Hindlimb muscle (tissue), 1 donor: ENCODE results near the gene SIRT3. TPM values are rescaled to one million over a fixed set of nuclear protein-coding genes. Genes with fewer than 3 reads are reported as not detected.
"Not testable (repeated sequence)": the region's sequence is repeated elsewhere in the genome, so short reads cannot be mapped to it uniquely, and the experiment has no call there.

Experiments
- DNase-seq: peaks from one replicate; pipeline ENCODE4 v3.0.0-alpha.2; 2013
- polyA plus RNA-seq: library from polyadenylated mRNA; unstranded; fragments of 120-200 nt; gene quantifications from one replicate; pipeline ENCODE4 v1.2.1, GENCODE V29; 2013; ENCODE audit not compliant: insufficient read length

Gene SIRT3
- polyA plus RNA-seq, 1 donor = 25.5 TPM

DNA sequence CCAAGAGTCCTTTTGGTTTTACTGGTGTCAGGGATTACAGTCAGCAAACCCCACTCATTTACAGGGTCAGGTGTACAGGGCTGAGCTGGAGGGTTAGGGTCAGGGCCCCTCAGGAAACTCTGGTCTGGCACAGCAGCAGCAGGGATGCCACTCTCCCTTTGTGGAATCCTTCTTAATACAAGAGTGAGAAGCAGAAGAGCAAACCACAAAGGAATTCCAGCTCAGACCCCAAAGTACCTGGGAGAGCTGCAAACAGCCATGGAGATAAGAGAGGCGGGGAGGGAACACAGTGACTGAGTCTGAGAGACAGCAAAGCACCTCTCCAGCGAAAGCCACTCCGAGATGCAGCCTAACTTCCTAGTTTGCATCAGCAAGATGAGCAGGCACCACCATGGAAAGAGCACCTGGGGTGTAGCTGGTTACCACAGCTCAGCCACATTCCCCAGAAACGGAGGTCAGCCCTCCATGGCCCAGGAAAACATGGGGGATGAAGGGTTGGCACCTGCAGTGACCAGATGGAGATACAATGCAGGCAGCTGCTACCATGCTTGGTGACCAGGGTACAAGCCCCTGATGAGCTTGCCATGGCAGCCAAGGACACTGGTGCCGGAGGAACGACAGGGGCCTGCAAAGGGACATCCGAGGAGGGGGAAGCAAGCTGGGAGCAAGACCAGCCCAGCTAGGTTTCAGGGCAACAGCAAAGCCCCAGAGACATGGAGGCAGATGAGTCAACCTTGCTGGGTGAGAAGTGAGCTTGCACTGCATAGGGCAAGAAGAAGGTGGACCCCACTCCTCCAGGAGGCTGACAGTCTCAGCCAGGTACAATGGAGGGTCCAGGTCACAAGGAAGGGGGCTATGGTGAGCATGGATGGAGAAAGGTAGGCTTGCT is 32.8 kb downstream of the SIRT3 start:
- DNase-seq = no peak

DNA sequence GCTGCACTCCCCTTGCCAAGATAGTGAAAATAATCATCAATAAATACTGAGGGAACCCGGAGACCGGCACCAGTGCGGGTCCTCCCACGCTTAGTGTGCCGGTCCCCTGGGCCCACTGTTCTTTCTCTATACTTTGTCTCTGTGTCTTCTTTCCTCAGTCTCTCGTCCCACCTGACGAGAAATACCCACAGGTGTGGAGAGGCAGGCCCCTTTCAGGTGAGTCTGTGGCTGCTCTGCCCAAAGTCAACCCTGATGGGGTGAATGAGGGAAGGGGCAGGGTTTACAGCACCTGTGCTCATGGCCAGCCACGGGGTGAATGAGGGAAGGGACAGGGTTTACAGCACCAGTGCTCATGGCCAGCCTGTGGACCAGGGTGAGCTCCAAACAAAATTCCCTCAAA is 33.7 kb downstream of the SIRT3 start:
- DNase-seq = no peak

DNA sequence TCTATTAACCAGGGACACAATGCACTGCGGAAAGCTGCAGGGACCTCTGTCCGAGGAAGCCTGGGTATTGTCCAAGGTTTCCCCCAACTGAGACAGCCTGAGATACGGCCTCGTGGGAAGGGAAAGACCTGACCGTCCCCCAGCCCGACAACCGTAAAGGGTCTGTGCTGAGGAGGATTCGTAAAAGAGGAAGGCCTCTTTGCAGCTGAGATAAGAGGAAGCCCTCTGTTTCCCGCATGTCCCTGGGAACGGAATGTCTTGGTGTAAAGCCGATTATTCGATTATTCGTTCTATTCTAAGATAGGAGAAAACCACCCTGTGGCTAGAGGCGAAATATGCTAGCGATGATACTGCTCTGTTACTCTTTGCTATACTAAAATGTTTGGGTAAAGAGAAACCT is 34.2 kb downstream of the SIRT3 start:
- DNase-seq = no peak

DNA sequence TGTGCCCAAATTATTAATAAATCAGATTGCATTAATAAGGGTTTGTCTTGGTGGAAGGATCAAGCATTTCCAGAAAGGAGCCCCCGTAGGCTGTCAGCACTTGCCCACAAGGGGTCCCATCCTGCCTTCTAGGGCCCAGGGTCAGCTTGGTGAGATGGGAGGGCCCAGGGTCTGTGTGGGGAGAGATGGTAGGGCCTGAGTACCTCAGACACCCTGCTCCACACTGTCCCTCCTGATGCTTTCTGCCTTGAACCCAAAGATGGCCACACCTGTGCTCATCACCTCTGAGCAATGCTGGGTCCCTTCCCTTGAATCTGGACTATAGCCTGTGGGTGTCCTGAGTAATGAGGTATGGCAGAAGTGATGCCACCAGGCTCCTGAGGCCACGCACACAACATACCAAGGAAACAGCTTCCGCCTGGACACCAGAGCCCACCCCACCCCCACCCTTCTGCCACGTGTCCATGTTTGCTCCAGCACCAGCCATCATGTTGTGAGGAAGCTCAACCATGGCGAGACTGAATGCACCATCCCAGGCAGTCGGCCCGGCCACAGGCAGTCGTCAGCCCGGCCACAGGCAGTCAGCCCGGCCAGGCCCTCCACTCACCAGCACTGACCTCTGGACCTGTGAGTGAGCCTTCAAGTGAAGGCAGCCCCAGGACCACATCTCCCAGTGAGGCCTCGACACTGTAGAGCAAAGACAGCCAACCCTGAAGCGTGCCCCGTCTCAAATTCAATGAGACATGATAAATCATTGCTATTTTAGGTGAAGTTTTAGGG is 35.7 kb downstream of the SIRT3 start:
- no peak for DNase-seq

DNA sequence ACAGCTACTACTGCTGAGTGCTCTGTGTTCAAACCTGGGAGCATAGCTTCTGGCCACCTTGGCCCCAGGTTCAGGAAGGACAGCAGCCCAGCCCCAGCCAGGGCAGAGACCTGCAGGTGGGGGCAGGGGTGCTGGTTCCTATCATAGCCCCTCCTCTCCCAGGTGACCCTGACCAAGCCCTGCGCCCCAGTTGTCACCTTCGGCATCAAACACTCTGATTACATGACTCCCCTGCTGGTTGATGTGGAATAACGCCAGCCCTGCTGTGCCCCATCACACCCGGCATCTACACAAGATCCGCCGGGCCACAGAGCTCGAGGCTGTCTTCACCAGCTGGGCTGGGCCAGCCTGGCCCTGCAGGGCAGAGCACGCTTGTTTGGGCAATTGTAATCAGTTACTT is 36.4 kb downstream of the SIRT3 start:
- DNase-seq = no peak

DNA sequence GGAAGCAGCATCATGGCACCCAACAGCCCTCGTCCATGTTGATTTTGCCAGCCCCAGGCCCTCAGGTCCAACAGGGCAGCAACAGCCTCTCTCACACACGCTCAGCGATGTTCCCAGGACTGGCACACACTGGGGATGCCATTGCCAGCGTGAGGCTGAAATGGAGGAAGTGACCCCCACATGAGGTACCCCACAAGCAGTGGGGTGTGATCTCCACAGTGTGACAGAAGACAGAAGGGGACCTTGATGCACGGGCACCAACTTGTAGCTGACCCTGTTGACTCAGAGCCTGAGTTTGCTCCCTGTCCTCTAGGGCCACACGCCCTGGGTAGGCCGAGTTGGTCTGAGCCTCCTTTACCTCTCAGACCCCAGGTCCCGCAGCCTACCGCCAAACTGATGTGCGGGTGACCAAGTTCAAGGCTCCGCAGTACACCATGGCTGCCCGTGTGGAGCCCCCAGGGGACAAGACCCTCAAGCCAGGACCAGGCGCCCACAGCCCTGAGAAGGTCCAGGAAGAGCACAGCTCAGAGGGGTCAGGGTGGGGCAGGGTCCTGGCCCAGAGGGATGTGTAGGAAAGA is 37.0 kb downstream of the SIRT3 start:
- no peak for DNase-seq

DNA sequence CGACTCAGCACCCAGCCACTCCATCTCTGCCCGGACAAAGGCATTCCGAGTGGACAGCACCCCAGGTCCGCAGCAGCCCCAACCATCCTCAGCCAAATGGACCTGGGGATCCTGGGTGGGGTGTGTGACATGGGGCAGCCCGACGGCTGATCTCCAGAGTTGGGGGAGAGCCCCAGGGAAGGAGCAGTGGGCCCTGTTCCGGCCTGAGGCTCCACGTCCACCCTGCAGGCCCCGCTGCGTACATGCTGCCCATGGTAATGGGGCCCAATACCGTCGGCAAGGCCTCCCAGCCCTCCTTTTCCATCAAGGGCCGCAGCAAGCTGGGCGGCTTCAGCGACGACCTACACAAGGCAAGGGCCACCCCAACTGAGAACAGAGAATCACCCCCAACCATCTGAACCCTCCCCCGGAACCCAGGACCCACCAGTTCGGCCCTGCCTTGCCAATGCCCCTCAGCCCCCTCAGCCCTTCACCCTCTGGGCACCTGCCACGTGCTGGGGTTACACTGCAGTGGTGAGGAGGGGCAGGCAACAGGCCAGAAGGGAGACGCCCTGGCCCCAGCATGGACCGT is 37.8 kb downstream of the SIRT3 start:
- no peak for DNase-seq

DNA sequence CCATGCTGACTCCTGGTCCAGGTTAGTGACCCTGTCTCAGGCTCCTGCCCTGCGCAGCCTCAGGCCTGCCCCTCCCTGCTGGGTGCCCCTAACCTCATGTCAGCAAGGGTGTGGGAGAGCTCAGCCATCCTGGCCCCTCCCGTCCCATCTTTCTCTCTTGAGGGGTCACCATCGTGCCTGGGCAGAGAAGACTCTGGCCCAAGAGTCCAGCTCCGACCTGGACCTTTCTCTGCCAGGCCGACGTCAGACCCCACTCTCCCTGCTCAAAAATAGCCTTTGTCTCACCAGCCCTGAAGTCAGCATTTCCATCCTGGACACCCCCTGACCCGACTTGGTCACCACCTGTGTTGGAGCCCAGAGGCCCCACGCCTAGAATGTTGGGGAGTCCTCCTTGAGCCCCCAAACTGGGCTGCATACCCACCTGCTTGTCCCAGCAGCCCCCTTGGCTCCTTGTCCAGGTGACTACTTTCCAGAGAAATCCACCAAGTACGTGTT is 38.4 kb downstream of the SIRT3 start:
- no peak for DNase-seq

DNA sequence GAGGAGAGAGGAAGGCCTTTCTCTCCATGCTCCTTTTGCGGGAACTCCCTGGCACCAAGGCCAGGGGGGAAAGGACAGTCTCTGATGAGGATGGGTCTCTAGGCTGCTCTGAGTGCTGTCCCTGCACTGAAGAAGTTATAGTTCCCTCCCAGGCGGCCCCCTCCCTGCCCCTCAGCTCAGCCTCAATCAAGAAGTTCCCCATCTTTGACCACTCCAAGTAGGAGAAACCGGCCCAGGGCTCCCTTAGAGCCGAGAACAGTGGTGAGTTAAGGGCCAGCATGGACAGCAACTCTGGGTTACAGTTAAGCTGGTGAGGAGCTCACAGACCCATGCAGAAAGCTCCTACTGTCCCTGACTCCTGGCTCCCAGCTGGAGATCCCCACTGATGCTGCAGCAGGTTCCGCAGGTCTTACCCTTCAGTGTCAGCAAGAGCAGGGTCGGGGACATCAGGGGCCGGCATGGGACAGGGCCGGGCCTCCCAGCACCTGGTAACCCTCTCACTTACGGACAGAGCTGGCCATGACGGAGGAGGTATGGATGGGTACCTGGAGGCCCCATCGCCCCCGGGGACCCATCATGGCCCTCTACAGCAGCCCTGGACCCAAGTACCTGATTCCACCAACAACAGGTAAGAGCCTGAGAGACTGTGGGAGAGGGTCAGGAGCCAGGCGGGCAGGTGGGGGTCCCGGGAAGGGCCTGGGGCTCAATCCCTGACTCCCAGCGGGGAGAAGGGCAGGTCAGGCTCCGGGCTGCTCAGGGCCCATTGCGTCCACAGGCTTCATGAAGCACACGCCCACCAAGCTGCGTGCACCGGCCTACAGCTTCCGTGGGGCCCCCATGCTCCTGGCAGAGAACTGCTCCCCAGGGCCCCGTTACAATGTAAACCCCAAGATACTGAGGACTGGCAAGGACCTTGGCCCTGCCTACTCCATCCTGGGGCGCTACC is 39.1 kb downstream of the SIRT3 start:
- no peak for DNase-seq

DNA sequence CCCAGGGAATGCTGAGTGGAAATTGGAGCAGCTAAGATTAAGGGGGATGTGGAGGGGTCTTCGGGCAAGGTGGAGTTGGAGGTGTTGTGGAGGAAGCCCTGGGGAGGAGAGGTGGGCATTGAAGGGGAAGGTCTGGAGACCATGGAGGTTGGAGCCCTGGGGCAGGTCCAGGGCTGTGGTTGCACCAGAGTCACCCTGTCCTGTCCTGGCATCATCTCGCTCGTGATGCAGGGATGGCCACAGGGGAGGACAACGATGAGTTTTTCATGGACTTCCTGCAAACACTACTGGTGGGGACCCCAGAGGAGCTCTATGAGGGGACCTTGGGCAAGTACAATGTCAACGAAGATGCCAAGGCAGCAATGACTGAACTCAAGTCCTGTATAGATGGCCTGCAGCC is 42.7 kb downstream of the SIRT3 start:
- not testable (repeated sequence) for DNase-seq

DNA sequence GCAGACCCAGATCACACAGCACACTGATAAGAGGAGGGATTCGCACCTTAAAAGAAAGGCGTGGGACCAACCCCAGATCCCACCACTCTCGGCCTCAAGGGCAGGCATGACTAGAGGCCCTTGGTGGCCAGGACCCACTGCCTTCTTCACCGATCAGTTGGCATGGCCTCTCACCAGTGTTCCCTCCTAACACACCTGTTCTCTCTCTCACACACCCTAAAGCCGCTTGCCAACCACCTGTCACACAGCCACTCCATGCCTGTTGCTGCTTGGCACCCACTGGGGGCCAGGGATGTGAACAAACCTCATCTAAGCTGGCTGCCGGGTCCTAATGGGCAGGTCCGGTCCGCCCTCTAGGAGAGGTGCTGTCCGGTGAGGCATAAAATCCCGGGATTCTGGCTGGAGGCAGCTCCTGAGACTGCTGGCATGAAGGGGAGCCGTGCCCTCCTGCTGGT is 43.4 kb downstream of the SIRT3 start, which contains the start of gene SCGB1C1:
Gene SCGB1C1, plus strand, starts transcription at position 405 of the 455 bp plus-strand sequence. Its CDS starts 22 bp downstream, at position 427.
- DNase-seq = not testable (repeated sequence)

DNA sequence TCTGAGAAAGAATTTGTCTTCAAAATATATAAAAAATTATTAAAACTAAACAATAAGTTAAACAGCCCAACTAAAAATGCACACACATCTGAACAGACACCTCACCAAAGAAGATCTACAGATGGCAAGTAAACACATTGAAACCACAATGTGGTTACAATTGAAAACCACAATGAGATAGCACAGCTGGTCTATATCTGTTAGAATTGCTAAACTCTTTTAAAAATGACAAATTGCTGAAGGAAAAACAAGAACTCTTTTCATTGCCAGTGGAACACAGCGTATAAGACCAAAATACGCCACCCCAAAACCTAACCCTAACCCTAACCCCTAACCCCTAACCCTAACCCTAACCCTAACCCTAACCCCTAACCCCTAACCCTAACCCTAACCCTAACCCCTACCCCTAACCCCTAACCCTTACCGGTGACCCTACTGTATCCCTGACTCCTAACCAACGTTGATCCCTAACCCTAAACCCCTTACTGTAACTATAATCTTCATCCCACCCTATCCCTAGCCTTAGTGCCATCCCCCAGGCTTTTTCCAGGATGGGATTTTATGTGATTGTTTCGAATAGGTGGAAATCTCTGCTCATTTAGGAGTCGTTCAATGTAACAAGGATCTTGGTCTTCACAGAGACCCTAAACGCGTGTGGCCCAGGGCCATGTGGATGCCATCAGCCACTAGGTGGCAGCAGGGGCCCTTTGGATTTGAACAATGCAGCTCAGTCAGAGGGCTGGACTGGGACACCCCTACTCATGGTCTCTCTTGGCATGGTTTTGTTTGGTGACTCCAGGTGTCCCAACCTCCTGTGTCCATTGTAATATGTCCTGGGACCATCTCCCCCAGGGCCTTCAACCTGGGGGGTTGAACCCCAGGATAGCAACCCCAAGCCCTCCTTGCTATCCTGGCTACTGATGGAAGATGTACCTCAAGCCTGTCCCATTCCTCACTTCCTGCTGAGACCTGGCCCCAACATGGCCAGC is 44.4 kb downstream of the SIRT3 start:
- not testable (repeated sequence) for DNase-seq

DNA sequence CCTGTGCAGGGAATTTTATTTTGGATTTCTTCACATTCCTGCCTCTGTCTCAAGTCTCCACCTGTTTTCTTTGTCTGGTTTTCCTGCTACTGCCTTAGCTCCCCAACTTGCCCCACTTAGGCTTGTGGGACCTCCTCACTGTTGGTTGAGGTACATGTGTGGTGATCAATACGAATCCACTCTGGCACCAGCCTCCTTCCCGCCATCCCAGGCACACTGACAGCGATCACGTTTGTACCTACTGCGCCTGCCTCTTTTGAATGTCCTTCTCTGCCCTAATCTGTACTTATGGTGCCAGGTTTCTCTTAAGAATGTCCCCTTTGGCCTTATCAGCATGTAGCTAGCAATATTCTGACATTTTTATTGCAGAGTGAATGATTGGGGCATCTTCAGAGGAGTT is 45.6 kb downstream of the SIRT3 start:
- DNase-seq = not testable (repeated sequence)

DNA sequence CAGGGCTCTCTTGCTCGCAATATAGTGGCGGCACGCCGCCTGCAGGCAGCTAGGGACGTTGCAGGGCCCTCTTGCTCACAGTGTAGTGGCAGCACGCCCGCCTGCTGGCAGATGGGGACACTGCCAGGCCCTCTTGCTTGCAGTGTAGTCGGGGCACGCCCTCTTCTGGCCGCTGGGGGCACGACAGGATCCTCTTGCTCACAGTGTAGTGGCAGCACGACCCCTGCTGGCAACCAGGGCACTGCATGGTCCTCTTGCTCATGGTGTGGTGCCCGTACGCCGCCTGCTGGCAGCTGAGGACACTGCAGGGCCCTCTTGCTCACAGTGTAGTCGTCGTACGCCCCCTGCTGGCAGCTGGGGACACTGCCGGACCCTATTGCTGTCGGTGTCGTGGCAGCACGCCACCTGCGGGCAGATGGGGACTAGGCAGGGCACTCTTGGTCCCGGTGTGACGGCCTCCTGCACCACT is 46.3 kb downstream of the SIRT3 start:
- not testable (repeated sequence) for DNase-seq

DNA sequence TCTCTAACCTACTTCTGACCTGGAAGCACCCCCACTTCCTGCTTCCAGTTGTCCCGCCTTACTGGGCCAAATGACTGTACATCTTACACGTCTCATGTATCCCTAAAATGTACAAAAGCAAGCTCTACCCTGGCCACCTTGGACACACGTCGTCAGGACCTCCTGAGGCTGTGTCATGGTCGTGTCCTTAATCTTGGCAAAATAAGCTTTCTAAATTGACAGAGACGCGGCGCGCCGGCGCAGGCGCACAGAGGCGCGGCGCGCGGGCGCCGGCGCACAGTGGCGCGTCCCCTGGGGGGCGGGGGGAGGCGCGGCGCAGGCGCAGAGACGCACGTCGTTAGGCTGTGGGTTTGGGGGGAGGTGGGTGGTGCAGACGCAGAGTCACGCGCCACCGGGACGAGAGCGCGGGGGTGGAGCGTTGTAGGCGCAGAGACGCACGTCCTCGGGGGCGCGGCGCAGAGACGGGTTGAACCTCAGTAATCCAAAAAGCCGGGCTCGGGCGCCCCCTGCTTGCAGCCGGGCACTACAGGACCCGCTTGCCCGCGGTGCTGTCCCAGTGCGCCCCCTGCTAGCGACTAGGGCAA is 46.9 kb downstream of the SIRT3 start:
- DNase-seq = not testable (repeated sequence)

DNA sequence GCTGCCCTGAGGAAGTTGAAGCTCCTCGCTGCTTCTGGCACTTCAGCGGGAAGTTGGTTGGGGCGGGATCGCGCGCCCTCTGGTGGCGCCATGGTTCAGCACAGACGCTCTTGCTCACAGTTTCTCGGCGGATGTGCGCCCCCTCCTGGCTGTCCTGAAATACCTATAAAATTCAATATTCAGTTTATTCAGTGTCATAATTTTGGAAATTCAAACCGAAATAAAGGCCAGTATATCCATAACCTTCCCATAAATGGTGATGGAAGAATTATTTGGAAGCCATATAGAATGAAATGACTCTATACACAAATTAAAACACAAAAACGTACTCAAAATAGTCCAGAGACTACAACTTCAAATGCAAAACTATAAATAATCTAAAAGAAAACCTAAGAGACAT is 55.9 kb downstream of the SIRT3 start:
- not testable (repeated sequence) for DNase-seq
